SK-N-SH (cell line): ENCODE results near the gene IGHMBP2. TPM values are rescaled to one million over a fixed set of nuclear protein-coding genes. Genes with fewer than 3 reads are reported as not detected.
A peak's percentile ranks its signal among the peaks of the same experiment; 100 is the strongest.

Experiments used
- CTCF ChIA-PET: fragments of 300-600, 350-600 bp; formaldehyde crosslinking; extraction: SDS; loops from one replicate; lab custom pipeline; 2021; lab: Yijun Ruan, JAX
- POLR2A ChIA-PET: fragments of 350-600 bp; sonication (Branson Sonifier 250); formaldehyde crosslinking; extraction: SDS; loops from one replicate; lab custom pipeline; 2020; ENCODE audit warnings: antibody characterized with exemption, inconsistent platforms; lab: Yijun Ruan, JAX
- DNase-seq: peaks from one replicate; pipeline ENCODE4 v3.0.0; 2012
- H2AFZ ChIP-seq: fragments of 200-600 bp; sonication (generic); 2 replicates; pipeline ENCODE4 v1.8.1; 2016; ENCODE audit warnings: antibody characterized with exemption, mild to moderate bottlenecking, low read depth
- H3F3A ChIP-seq: fragments of 200-600 bp; sonication (generic); replicated peaks from 2 replicates; pipeline ENCODE3; 2016; ENCODE audit warnings: antibody characterized with exemption, mild to moderate bottlenecking; ENCODE audit not compliant: insufficient read depth
- H3K27ac ChIP-seq, 2 experiments: fragments of 200-500 bp in 1 of 2; fragments of 200-600 bp in 1 of 2; sonication (Bioruptor generic) in 1 of 2; sonication (generic), shearing (Covaris generic) in 1 of 2; 2 replicates each; pipeline versions ENCODE4 v1.5.1 to v1.6.1; 2014 to 2016; ENCODE audit warnings: low read depth in 2 of 2, inconsistent platforms in 1 of 2, low read length in 1 of 2, mild to moderate bottlenecking in 1 of 2, mixed read lengths in 1 of 2
- H3K27me3 ChIP-seq: fragments of 200-600 bp; sonication (generic), shearing (Covaris generic); 2 replicates; pipeline ENCODE4 v1.6.1; 2016; ENCODE audit warnings: mixed run types; ENCODE audit not compliant: insufficient read depth
- H3K36me3 ChIP-seq, 2 experiments: fragments of 200-500 bp in 1 of 2; fragments of 200-600 bp in 1 of 2; sonication (Bioruptor generic) in 1 of 2; sonication (generic) in 1 of 2; replicated peaks in 1 of 2; 2 replicates each; pipeline versions ENCODE3 to v1.5.1; 2014 to 2016; ENCODE audit warnings: low read length in 1 of 2, mild to moderate bottlenecking in 1 of 2; ENCODE audit not compliant: insufficient read depth in 2 of 2, control insufficient read depth in 1 of 2
- H3K4me1 ChIP-seq, 2 experiments: fragments of 200-500 bp in 1 of 2; fragments of 200-600 bp in 1 of 2; sonication (Bioruptor generic) in 1 of 2; sonication (generic), shearing (Covaris generic) in 1 of 2; 2 replicates each; pipeline versions ENCODE4 v1.5.1 to v1.6.1; 2014 to 2016; ENCODE audit warnings: low read depth in 1 of 2, low read length in 1 of 2, mixed run types in 1 of 2; ENCODE audit not compliant: insufficient read depth in 2 of 2, control insufficient read depth in 1 of 2
- H3K4me2 ChIP-seq: fragments of 200-600 bp; sonication (generic), shearing (Covaris generic); 2 replicates; pipeline ENCODE4 v1.6.1; 2017; ENCODE audit warnings: mixed run types
- H3K4me3 ChIP-seq, 2 experiments: fragments of 200-500 bp in 1 of 2; fragments of 200-600 bp in 1 of 2; sonication (Bioruptor generic) in 1 of 2; sonication (generic), shearing (Covaris generic) in 1 of 2; 2 replicates each; pipeline versions ENCODE4 v1.5.1 to v1.8.1; 2014 to 2016; ENCODE audit warnings: low read depth in 2 of 2, inconsistent platforms in 1 of 2, low read length in 1 of 2, mild to moderate bottlenecking in 1 of 2, mixed read lengths in 1 of 2, moderate library complexity in 1 of 2
- H3K79me2 ChIP-seq: fragments of 200-600 bp; sonication (generic); 2 replicates; pipeline ENCODE4 v1.8.1; 2017; ENCODE audit warnings: mild to moderate bottlenecking; ENCODE audit not compliant: insufficient read depth
- H3K9ac ChIP-seq: fragments of 200-600 bp; sonication (generic); 2 replicates; pipeline ENCODE4 v1.6.1; 2017; ENCODE audit warnings: mixed run types
- H3K9me2 ChIP-seq: fragments of 200-600 bp; sonication (generic); 2 replicates; pipeline ENCODE4 v1.6.1; 2017; ENCODE audit warnings: mixed run types
- H3K9me3 ChIP-seq: fragments of 200-600 bp; sonication (generic); 2 replicates; pipeline ENCODE4 v1.6.1; 2017; ENCODE audit warnings: mixed run types, mild to moderate bottlenecking, moderate library complexity
- H4K20me1 ChIP-seq: fragments of 200-600 bp; sonication (generic); 2 replicates; pipeline ENCODE4 v1.6.1; 2017; ENCODE audit warnings: mild to moderate bottlenecking, mixed run types; ENCODE audit not compliant: insufficient read depth
- CTCF ChIP-seq: fragments of 200-600 bp; sonication (generic); IDR thresholded peaks from 2 replicates; pipeline ENCODE4 v1.6.1; 2017; ENCODE audit warnings: antibody characterized with exemption, mild to moderate bottlenecking, moderate library complexity
- ELF1 ChIP-seq: IDR thresholded peaks from 2 replicates; pipeline ENCODE4 v1.4.0; 2012
- EP300 ChIP-seq, 2 experiments: IDR thresholded peaks; 2 replicates each; pipeline versions ENCODE4 v1.4.0 to v1.6.1; 2012; ENCODE audit warnings: borderline replicate concordance in 1 of 2, low read depth in 1 of 2, low read length in 1 of 2
- FOSL2 ChIP-seq: IDR thresholded peaks from 2 replicates; pipeline ENCODE4 v1.4.0; 2012; ENCODE audit warnings: low read depth, mild to moderate bottlenecking, moderate library complexity, borderline replicate concordance
- MAX ChIP-seq: IDR thresholded peaks from 2 replicates; pipeline ENCODE4 v1.4.0; 2012; ENCODE audit warnings: low read depth
- MEF2A ChIP-seq: IDR thresholded peaks from 2 replicates; pipeline ENCODE4 v1.4.0; 2012; ENCODE audit warnings: low read depth, borderline replicate concordance
- MXI1 ChIP-seq: IDR thresholded peaks from 2 replicates; pipeline ENCODE4 v1.6.1; 2012; ENCODE audit warnings: mild to moderate bottlenecking, low read depth, low read length, improper control_type of control experiment
- POLR2AphosphoS5 ChIP-seq: IDR thresholded peaks from 2 replicates; pipeline ENCODE4 v1.6.1; 2012; ENCODE audit warnings: low read depth, low read length
- RXRA ChIP-seq: IDR thresholded peaks from 2 replicates; pipeline ENCODE4 v1.4.0; 2012; ENCODE audit warnings: low read depth, mild to moderate bottlenecking, borderline replicate concordance
- SIN3A ChIP-seq: IDR thresholded peaks from 2 replicates; pipeline ENCODE4 v1.6.1; 2012; ENCODE audit warnings: low read depth, mild to moderate bottlenecking, low read length, moderate library complexity, borderline replicate concordance
- YY1 ChIP-seq: IDR thresholded peaks from 2 replicates; pipeline ENCODE4 v1.4.0; 2012; ENCODE audit warnings: low read depth, mild to moderate bottlenecking
- ZBTB33 ChIP-seq: IDR thresholded peaks from 2 replicates; pipeline ENCODE4 v1.4.0; 2012; ENCODE audit warnings: low read depth, borderline replicate concordance
- WGBS: methylation state at CpG from one replicate; pipeline ENCODE4 v1.1.6; 2017; ENCODE audit warnings: low lambda C conversion rate; 5-methylcytosine and 5-hydroxymethylcytosine counted together
- polyA plus RNA-seq, 3 experiments: library from polyadenylated mRNA; depleted of rRNA; stranded (reverse); fragments of >200 nt; gene quantifications; 2 replicates each; pipeline ENCODE4 v1.2.3, GENCODE V29; 2012

IGHMBP2 gene
- polyA plus RNA-seq, 1 of the 3 experiments (the other 2 are of a cell fraction): 9.0 TPM

DNA sequence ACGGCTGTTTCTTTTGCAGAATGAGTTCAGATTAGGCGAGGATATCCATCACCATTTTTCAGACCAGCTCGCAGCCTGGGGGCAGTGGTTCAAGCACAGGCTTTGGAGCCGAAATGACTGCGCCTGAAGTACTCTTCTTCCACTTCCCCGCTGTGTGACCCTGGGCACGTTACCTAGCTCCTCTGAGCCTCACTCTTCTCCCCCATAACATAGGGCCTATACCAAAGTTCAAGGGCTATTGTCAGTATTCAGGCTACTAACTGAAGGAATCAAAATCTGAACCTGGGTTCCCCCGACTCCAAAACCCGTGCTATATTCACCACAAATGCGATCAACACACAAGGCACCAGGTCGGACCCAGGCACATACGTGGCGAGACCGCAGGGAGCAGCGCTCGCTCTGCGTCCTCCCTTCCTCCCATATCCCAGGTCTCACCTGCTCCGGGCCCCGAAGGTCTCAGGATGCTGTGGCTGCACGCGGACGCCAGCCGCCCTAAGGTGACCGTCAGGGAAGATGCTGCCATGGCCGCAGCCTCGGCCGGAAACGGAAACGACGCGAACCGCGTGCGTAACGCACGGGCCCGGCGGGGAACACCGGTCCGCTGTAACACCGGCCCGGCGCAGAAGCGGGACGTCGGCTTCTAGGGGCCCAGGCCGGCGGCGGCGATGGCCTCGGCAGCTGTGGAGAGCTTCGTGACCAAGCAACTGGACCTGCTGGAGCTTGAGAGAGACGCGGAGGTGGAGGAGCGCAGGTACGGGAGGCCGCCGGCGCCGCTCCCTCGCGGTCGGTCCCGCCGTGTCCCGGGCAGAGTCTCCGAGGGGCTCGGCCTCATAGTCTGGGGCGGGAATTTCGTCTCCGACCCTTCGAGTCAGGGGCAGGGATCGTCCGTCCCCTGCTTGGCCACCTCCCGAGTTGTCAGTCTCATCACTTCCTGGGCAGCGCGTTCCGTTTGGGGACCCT is at the start of gene IGHMBP2, which contains the start of gene MRPL21 (continued):
- TF ChIP-seq ZBTB33 (no peak), ELF1 (no peak), POLR2AphosphoS5 (peak; percentile 95), MAX (peak; percentile 93), YY1 (peak; percentile 91), CTCF (no peak; the same call in 1 of the 2 replicates)

DNA sequence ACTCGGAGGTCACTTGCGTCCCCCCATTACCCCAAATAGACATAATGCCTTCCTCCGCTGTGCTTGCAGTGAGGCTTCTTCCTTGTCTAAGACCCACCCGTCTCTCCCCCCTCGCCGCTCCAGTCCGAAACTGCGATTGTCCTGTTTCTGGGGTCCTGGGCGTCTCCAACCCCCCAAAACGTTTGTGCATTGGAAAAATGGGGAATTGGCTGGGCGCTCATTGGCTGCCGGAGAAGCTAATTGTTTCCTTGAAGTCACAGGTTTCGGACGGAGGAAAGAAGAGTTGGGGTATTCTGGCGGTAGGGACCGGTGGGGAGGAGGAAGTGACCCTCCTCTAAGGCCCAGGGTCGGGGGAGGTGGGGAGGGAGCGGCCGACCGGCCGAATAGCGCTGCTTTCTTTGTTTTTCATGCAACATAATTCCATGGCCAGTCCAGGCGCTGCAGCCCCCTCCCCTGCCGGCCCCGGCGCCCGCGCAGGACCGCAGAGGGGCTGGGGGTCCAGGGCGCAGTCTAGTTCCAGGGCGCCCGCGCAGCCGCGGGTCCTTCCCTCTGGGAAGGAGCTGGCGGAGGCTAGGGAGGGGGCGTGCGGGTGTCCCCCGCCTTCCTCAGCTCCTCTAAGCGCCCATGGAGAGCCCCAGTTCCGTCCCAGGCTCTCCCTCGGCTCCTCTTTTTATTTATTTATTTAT is 49.3 kb upstream of the IGHMBP2 start:
- H3K4me2 ChIP-seq: no peak overlapping the region
- no peaks in the 10 kb centered on the region for H3K36me3 ChIP-seq
- TF ChIP-seq SIN3A (no peak), MXI1 (no peak), ELF1 (no peak), EP300 (IDR thresholded peaks at IDR 0.05; ENCODE audit: borderline replicate concordance in 1 of 2, low read depth in 1 of 2, low read length in 1 of 2) (no peak), FOSL2 (no peak), RXRA (no peak), MEF2A (no peak)
- no peaks in the 10 kb centered on the region for H3K9me3 ChIP-seq
- CTCF ChIA-PET: interaction anchor here (0.7 kb wide), 1 partner anchor 145 kb away, joined by 3 read pairs; no protein-coding TSS in a partner anchor
- no peak overlapping the region for H3K4me3 ChIP-seq
- no peaks in the 10 kb centered on the region for H3K4me1 ChIP-seq
- H4K20me1 ChIP-seq: no peaks in the 10 kb centered on the region
- H3K27me3 ChIP-seq: peaks cover 14% of the 10 kb centered on the region
- H3K9me2 ChIP-seq: no peaks in the 10 kb centered on the region
- no peaks in the 10 kb centered on the region for H3K79me2 ChIP-seq
- H2AFZ ChIP-seq: no peak overlapping the region
- no peak overlapping the region for H3K9ac ChIP-seq
- DNase-seq: peak; percentile 58
- no peaks in the 10 kb centered on the region for H3F3A ChIP-seq
- H3K27ac ChIP-seq: no peak overlapping the region
- 59% methylated on average over 26 of the region's 42 CpGs for WGBS
- POLR2A ChIA-PET: no interaction called here
